NCI-H2029 treated with DMSO at 0.1 percent for 48 hours (cell line): ENCODE data around the gene TPSAB1.
A peak's percentile ranks its signal among the peaks of the same experiment; 100 is the strongest.
"Not testable (repeated sequence)": the region's sequence is repeated elsewhere in the genome, so short reads cannot be mapped to it uniquely, and the experiment has no call there.

Source experiments
- DNase-seq: peaks from one replicate; lab custom pipeline; 2025; lab: John Stamatoyannopoulos, UW

Gene TPSAB1

DNA sequence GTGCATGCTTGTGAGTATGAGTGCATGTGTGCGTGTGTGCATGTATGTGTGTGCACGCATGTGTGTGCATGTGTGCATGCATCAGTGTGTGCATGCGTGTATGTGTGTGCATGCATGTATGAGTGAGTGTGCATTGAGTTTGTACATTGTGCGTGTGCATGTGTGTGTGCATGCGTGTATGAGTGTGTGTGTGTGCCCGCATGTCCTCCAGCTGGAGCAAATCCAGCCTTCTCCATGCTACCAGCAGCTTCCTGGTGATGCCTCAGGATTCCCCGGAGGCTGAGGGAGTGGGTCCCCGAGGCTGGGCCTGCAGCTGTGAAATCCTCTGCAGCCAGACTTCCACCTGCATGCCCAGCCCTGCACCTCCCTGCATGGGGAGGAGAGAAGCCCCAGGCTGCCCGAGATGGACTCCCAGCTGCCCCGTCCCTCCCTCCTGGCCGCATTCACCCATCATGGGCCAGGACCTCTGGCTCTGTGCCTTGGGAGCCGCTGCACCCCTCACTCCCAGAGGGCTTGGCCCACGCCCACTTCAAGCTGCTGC is 24.7 kb downstream of the TPSAB1 start:
- no peak for DNase-seq

DNA sequence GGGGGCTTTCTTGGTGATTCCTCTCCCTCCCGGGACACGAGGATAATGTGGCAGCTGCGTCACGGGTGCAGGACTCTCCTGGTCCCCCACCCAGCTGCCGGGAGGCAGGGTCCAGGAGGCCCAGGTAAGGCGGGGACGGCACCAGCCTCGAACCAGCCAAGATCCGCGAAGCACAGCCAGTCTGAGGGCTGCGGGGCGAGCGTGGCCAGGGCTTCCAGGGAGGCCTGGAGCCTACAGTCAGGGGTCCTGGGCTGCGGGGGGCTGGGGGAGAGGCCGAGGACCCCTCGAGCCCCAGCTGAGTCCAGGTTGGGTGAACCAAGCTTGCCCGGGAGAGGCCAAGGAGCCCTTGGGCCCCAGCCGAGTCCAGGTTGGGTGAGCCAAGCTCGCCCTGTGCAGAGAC is 25.3 kb downstream of the TPSAB1 start:
- DNase-seq = no peak

DNA sequence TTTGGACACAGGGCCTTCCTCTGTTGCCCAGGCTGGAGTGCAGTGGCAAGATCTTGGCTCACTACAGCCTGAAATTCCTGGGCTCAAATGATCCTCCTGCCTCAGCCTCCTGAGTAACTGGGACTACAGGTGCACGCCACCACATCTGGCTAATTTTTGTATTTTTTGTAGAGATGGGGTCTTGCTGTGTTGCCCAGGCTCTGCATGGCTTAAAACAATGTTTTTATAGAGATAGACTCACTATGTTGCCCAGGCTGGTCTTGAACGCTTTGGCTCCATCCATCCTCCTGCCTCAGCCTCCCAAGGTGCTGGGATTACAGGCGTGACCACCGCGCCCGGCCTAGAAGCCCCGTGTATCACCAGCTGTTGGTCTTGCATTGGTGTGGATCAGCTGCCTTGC is 28.9 kb downstream of the TPSAB1 start:
- not testable (repeated sequence) for DNase-seq

GRCh38 chr16:1271380-1271723 is 30.8 kb downstream of the TPSAB1 start:
- DNase-seq = no peak

GRCh38 chr16:1271724-1272413 is 31.4 kb downstream of the TPSAB1 start:
- peak; percentile 63 for DNase-seq

DNA sequence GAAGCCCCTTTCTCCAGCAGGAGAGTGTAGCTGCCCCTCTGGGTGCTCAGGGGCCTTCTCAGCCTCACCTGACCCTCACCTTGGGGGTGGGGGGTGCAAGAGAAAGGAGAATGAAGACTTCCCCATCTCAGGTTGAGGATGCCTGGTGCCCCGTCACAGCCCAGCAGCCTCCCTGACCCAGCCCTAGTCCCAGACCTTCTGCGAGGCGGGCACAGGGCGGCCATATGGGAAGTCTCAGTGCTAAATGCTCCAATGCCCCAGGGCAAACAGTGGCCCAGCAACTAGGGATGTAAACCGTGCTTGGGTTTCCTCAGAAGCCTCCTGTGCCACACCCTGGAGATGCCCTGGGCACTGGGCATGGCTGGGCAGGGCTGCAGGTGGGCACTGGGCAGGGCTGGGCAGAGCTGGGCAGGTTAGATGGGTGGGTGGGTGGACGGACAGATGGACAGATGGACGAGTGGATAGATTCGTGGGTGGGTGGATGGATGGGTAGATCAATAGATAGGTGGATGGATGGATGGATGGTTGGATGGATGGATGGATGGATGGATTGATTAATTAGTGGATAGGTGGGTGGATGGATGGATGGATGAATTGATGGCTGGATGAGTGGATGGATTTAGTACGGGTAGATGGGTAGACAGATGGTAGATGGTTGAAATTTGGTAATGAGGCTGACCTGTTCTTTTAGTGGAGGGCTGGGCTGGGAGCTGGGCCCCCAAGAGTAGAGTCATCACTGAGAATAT is 32.1 kb downstream of the TPSAB1 start:
- DNase-seq = no peak

GRCh38 chr16:1273816-1274215 is 33.3 kb downstream of the TPSAB1 start:
- DNase-seq = no peak

GRCh38 chr16:1274767-1275166 is 34.3 kb downstream of the TPSAB1 start:
- no peak for DNase-seq

GRCh38 chr16:1275791-1276579 is 35.5 kb downstream of the TPSAB1 start:
- DNase-seq = no peak

- no peak for DNase-seq
Observed at GRCh38 chr16:1276580-1276878, 36.0 kb downstream of the TPSAB1 start.

DNA sequence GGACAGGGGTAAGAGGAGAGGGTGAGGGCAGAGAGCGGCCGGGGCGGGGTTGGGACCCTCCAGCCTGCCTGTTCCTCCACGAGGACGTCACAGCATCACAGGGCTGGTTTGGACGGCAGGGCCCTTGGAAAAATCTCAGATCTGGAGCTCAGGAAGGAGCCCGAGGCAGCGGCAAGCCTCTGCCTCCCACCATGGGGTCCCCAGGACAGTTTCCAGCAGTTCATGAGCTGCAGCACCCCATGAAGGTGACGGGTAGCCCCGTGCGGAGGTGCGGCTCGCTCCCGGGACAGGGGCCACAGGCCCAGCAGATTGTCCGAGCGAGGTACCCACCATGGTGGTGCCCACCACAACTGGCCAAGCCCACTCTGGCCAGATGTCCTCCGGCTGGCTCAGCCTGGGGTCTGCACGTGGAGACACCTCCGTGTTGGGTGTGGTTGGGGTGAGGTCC is 36.7 kb downstream of the TPSAB1 start:
- no peak for DNase-seq

DNA sequence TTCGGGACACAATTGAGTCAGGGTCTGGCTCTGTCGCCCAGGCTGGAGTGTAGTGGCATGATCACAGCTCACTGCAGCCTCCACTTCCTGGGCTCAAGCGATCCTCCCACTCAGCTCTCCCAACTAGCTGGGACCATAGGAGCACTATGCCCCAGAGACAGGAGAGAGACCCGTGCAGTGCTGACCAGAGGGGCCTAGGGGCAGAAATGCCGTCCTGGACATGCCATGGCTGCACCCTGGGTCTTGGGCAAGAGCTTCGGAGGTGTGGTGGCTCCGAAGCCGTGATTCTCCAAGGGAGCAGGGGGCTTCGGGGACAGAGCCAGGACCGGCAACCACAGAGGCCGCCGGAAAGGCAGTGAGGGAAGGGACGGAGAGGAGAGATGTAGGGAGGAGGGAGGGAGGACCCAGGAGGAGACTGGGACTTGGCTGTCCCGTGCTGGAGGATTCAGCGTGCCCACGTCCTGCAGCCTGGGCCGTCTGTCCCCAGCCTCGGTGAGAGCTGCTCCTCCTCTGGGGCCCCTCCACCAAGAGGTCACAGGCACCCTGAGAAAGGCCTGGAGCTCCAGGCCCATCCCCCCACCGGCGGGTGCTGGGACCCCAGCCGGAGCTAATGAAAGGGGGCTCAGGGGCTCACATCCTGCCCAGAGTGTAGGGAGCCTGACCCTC is 37.2 kb downstream of the TPSAB1 start:
- DNase-seq = no peak

- no peak for DNase-seq
Observed at GRCh38 chr16:1278477-1278876, 38.0 kb downstream of the TPSAB1 start.

GRCh38 chr16:1279081-1279944 is 38.8 kb downstream of the TPSAB1 start:
- DNase-seq = no peak

DNA sequence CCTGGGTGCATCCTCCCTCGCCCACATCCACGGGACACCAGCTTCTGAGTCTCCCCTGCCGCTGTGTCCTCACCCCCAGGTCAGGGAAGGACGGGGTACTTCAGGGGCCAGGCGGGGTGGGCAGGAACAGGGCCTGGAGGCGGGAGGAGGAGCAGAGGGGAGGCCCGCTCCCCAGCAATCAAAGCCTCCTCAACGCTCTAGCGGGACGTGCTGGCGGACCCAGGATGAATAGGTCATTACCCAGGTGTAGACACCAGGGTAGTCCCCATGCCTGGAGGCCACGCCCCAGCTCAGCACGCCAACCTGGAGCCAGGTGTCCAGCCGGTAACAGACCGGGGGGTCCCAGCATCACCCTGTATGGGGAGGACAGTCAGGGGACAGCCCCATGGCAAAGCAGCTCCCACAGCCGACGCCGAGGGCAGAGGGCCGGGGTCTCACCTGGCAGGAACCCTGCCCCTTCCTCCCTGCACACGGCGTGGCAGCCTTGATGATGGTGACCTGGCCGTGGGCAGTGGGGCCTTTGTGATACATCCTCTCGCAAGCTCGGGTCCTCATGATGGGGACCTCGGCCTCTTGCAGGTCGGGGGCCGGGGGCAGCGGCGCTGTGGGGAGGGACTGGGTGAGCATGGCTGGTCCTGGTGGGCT is 39.6 kb downstream of the TPSAB1 start:
- DNase-seq = no peak

DNA sequence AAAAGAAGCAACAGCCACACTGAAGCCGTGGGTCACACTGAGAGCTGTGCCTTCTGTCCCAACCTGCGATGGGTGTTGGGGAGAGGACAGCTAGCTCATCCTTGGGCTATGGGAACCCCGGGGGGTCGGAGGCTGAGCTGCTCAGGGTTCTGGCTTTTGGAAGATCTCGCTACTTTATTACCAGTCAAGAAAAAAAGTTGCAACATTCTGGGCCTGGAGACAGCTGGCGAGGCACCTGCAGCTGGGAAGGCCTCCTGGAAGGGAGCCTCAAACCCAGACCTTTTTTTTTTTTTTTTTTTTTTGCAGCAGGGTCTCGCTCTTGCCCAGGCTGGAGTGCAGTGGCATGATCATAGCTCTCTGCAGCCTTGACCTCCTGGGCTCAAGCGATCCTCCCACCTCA is 40.3 kb downstream of the TPSAB1 start:
- DNase-seq = no peak

DNA sequence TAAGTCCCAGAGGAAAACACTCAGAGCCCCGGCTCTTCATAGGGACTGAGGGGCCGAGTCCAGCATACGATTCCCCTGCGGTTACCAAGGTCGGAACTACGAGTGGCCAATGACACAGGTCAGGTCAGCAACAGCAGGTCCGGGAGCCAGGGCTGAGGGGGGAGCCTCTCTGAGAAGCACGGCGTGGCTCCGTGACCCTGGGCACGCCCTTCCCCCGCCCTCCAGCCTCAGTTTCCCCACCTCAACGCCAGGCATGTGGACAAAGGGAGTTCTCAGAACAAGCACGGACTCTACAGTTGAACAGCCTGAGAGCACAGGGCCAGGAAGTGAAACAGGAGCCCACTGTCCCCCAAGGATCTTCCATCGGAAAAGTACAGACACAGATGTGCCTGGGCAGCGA is 41.0 kb downstream of the TPSAB1 start:
- DNase-seq = no peak

DNA sequence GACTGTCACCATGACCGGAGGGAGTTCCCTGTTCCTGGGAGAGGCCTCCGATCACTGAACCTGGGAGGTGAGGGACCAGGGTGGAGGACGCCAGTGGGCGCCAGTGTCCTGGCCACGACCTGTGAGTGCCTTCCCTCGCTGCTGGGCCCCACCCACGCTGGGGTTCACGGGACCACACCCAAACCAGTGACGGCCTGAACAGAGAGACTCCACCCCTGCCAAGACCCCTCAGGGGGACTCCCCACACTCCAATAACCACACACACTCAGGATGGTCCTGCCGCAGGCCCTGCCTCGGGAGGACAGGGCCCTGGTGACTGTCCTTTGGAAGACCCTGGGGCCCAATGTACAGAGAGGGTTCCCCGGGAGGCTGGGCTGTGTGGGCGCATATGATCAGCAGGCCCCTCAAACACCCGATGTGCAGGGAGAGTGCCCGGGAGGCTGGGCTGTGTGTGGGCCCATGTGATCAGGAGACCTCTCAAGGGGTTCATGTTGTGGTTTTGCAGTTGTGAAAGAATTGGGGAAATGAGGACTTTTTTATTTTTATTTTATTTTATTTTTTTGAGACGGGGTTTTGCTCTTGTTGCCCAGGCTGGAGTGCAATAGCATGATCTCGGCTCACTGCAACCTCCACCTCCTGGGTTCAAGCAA is 41.9 kb downstream of the TPSAB1 start:
- DNase-seq = no peak

DNA sequence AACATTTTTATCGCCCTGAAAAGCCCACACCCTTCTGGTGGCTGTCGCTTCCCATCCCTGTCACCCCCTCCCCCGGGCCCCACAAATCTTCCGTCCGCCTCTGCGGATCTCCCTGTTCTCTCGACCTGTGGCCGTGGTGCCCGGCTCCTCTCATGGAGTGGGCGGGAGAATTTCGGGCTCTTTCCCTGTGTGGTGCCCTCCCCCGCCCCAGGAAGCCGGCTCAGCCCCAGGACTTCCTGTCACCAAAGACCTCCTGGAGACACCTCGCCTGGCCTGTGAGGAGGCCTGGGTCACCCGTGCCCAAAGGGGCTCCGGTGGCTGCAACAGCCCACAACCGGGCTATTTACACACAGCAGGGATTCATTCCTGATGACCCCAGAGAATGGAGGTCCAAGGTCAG is 42.8 kb downstream of the TPSAB1 start:
- DNase-seq = no peak

DNA sequence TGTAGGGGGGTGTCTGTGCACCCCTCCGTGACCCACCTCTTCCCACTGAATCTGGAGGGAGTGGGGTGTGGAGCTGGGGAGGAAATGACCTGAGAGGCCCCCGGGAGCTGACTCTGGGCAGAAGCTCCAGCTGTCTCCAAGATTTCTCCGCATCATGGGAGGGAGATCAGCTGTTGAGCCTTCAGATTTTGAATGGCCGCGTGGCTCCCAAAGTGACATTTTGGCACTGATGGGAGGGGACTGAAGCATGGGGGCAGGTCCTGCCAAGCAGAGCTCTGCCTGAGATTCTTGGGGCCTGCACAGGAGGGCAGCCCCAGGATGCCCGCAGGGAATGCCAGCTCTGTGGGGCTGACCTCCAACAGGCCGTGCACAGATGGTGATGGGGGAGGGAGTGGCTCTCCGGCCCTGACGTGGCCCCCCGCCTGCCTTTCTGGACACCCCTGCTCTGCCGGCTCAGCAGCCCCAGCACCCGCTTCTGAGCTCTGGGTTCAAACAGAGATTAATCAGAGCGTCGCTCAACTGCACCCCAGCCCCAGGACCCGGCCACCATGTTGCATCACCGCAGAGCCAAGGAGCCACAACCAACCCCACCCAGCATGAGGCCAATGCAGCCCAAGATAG is 43.6 kb downstream of the TPSAB1 start:
- DNase-seq = no peak
